ENCODE results near the gene NNT. TPM values are rescaled to one million over a fixed set of nuclear protein-coding genes. Genes with fewer than 3 reads are reported as not detected.
"Not testable (repeated sequence)": the region's sequence is repeated elsewhere in the genome, so short reads cannot be mapped to it uniquely, and the experiment has no call there.

The NNT gene
- total and polyA plus RNA-seq, 4 donors = 13.9 to 69.4 (median 37.0) TPM

DNA sequence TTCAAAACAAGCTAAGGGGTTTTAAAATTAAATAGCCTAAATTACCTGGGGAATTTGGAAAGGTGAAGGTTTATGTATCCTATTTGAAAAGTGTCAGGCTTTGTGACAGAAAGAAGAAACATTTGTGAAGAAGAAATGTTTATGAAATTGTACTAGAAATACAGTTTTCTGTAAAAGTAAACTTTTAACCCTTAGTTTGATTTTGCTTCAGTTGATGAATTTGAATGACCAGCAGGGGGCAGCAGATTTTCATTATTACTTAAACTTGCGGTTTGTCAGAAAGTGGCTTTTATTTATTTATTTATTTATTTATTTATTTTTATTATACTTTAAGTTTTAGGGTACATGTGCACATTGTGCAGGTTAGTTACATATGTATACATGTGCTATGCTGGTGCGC, 58.1 kb downstream of the NNT start:
- no peak overlapping the region for H3K4me3 ChIP-seq (ENCODE audit: low read length in 2 of 2)
- no peaks in the 10 kb centered on the region for H3K27me3 ChIP-seq (ENCODE audit: control insufficient read depth in 1 of 2, insufficient read depth in 2 of 2, low read length in 1 of 2)
- H3K4me1 ChIP-seq (ENCODE audit: control insufficient read depth in 1 of 2, insufficient read depth in 2 of 2, low read length in 2 of 2) = no peaks in the 10 kb centered on the region
- no peak overlapping the region for H3K27ac ChIP-seq (ENCODE audit: low read depth in 1 of 2, low read length in 2 of 2)
- no peak for ATAC-seq (ENCODE audit: low FRiP score)
- DNase-seq = no peak
- intact Hi-C loops (cut with DNase I) = no loop called here
- 3 to 54% methylated on average over 1 to 2 of the region's 2 CpGs for WGBS, 2 donors
- H3K9me3 ChIP-seq (ENCODE audit: control insufficient read depth, low read length) = no peaks in the 10 kb centered on the region
- H3K36me3 ChIP-seq (ENCODE audit: control insufficient read depth in 1 of 2, insufficient read depth in 2 of 2, low read length in 1 of 2) = peaks cover 0 to 5% of the 10 kb centered on the region in 2 donors

DNA sequence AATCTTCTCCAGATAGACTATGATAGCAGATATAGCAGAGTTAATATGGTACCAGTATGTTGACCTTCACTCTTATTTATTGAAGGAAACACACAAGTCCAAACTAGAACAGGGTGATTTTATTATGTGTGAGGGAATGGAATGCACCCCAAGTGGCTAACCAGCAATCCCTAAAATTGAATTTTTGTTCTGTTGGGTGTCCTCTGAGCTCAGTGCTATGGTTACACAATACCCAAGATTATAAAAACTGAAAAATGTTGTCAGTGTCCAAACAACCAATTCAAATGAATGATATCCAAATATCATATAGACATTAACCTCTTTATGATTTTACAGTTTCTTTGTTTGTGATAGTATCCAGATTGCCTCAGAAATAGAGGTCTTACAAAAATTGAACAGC, 60.9 kb downstream of the NNT start:
- ATAC-seq (ENCODE audit: low FRiP score) (no peak), DNase-seq (no peak)
- intact Hi-C loops (cut with DNase I) = no loop called here
- Histone ChIP-seq H3K27ac (ENCODE audit: low read depth in 1 of 2, low read length in 2 of 2) (no peak overlapping the region), H3K36me3 (ENCODE audit: control insufficient read depth in 1 of 2, insufficient read depth in 2 of 2, low read length in 1 of 2) (peaks cover 0 to 2% of the 10 kb centered on the region in 2 donors), H3K9me3 (ENCODE audit: control insufficient read depth, low read length) (no peaks in the 10 kb centered on the region), H3K4me3 (ENCODE audit: low read length in 2 of 2) (no peak overlapping the region), H3K27me3 (ENCODE audit: control insufficient read depth in 1 of 2, insufficient read depth in 2 of 2, low read length in 1 of 2) (no peaks in the 10 kb centered on the region), H3K4me1 (ENCODE audit: control insufficient read depth in 1 of 2, insufficient read depth in 2 of 2, low read length in 2 of 2) (no peaks in the 10 kb centered on the region)

DNA sequence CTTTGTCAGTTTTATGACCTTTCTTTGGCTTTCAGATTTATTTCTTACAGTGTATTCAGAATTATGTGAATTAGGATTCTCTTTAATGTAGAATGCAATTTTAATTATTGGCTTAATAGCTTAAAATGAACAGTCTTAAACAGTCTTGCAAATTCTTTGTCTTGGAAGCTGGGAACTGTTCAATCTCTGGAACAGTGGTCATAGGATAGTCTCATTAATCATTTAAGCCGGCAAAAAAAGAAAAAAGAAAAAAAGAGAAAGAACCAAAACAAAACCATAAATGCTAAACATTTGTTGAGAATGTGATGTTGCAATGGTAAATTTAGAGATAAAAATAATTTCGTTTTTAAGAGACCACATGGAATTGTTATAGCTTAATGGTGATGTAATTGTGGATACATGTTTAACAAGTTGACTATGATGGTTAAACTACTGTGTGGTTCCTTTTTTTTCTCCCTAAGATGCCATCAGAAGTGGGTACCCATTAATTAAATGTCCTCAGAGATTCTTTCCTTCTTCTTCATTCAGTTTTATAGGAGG, 61.6 kb downstream of the NNT start:
- DNase-seq = no peak
- Histone ChIP-seq H3K4me3 (ENCODE audit: low read length in 2 of 2) (no peak overlapping the region), H3K36me3 (ENCODE audit: control insufficient read depth in 1 of 2, insufficient read depth in 2 of 2, low read length in 1 of 2) (no peaks in the 10 kb centered on the region), H3K9me3 (ENCODE audit: control insufficient read depth, low read length) (no peaks in the 10 kb centered on the region), H3K4me1 (ENCODE audit: control insufficient read depth in 1 of 2, insufficient read depth in 2 of 2, low read length in 2 of 2) (no peaks in the 10 kb centered on the region), H3K27me3 (ENCODE audit: control insufficient read depth in 1 of 2, insufficient read depth in 2 of 2, low read length in 1 of 2) (no peaks in the 10 kb centered on the region), H3K27ac (ENCODE audit: low read depth in 1 of 2, low read length in 2 of 2) (no peak overlapping the region)
- ATAC-seq (ENCODE audit: low FRiP score) = no peak
- intact Hi-C loops (cut with DNase I) = no loop called here
- WGBS, 2 donors = 40% methylated on average over 2 of the region's 2 CpGs

DNA sequence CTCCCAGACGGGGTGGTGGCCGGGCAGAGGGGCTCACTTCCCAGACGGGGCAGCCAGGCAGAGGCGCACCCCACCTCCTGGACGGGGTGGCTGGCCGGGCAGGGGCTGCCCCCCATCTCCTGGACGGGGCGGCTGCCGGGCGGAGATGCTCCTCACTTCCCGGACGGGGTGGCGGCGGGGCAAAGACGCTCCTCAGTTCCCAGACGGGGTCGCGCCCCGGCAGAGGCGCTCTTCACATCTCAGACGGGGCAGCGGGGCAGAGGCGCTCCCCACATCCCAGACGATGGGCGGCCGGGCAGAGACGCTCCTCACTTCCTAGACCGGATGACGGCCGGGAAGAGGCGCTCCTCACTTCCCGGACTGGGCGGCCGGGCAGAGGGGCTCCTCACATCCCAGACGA, 62.8 kb downstream of the NNT start:
- H3K27me3 ChIP-seq (ENCODE audit: control insufficient read depth in 1 of 2, insufficient read depth in 2 of 2, low read length in 1 of 2); H3K9me3 ChIP-seq (ENCODE audit: control insufficient read depth, low read length); DNase-seq; intact Hi-C loops (cut with DNase I); ATAC-seq (ENCODE audit: low FRiP score); H3K4me1 ChIP-seq (ENCODE audit: control insufficient read depth in 1 of 2, insufficient read depth in 2 of 2, low read length in 2 of 2); H3K27ac ChIP-seq (ENCODE audit: low read depth in 1 of 2, low read length in 2 of 2); H3K4me3 ChIP-seq (ENCODE audit: low read length in 2 of 2); H3K36me3 ChIP-seq (ENCODE audit: control insufficient read depth in 1 of 2, insufficient read depth in 2 of 2, low read length in 1 of 2): not testable (repeated sequence)
- 96 to 98% methylated on average over 33 to 35 of the region's 35 CpGs for WGBS, 2 donors

DNA sequence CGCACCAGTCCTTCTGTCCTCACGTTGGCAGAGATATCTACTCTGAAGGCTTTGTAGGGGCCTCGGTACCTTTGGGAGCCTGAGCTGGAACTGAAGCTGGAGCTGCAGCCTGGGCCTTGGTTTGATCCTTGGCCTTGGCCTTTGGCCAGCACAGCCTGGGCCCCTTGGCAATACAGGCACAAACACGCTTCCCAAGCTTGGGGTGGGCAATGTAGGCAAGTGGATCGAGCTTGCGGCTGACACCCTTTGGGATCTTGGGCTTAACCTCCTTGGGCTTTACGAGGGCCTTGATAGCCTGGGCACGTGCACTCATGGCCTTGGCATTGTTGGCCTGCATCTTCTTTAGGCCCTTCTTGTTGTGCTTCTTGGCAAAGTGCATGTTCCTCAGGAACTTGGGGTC, 63.7 kb downstream of the NNT start:
- H3K27ac ChIP-seq (ENCODE audit: low read depth in 1 of 2, low read length in 2 of 2); ATAC-seq (ENCODE audit: low FRiP score); H3K4me3 ChIP-seq (ENCODE audit: low read length in 2 of 2); intact Hi-C loops (cut with DNase I); H3K9me3 ChIP-seq (ENCODE audit: control insufficient read depth, low read length); H3K4me1 ChIP-seq (ENCODE audit: control insufficient read depth in 1 of 2, insufficient read depth in 2 of 2, low read length in 2 of 2); H3K27me3 ChIP-seq (ENCODE audit: control insufficient read depth in 1 of 2, insufficient read depth in 2 of 2, low read length in 1 of 2); DNase-seq; H3K36me3 ChIP-seq (ENCODE audit: control insufficient read depth in 1 of 2, insufficient read depth in 2 of 2, low read length in 1 of 2): not testable (repeated sequence)
- WGBS, 2 donors = 92 to 97% methylated on average over 7 to 8 of the region's 8 CpGs

DNA sequence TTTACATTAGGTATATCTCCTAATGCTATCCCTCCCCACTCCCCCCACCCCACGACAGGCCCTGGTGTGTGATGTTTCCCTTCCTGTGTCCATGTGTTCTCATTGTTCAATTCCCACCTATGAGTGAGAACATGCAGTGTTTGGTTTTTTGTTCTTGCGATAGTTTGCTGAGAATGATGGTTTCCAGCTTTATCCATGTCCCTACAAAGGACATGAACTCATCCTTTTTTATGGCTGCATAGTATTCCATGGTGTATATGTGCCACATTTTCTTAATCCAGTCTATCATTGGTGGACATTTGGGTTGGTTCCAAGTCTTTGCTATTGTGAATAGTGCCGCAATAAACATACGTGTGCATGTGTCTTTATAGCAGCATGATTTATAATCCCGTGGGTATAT, 64.4 kb downstream of the NNT start:
- H3K36me3 ChIP-seq (ENCODE audit: control insufficient read depth in 1 of 2, insufficient read depth in 2 of 2, low read length in 1 of 2); intact Hi-C loops (cut with DNase I); ATAC-seq (ENCODE audit: low FRiP score); H3K9me3 ChIP-seq (ENCODE audit: control insufficient read depth, low read length); H3K27me3 ChIP-seq (ENCODE audit: control insufficient read depth in 1 of 2, insufficient read depth in 2 of 2, low read length in 1 of 2); DNase-seq; H3K4me1 ChIP-seq (ENCODE audit: control insufficient read depth in 1 of 2, insufficient read depth in 2 of 2, low read length in 2 of 2); H3K27ac ChIP-seq (ENCODE audit: low read depth in 1 of 2, low read length in 2 of 2); H3K4me3 ChIP-seq (ENCODE audit: low read length in 2 of 2): not testable (repeated sequence)
- 94 to 96% methylated on average over 5 of the region's 5 CpGs for WGBS, 2 donors

DNA sequence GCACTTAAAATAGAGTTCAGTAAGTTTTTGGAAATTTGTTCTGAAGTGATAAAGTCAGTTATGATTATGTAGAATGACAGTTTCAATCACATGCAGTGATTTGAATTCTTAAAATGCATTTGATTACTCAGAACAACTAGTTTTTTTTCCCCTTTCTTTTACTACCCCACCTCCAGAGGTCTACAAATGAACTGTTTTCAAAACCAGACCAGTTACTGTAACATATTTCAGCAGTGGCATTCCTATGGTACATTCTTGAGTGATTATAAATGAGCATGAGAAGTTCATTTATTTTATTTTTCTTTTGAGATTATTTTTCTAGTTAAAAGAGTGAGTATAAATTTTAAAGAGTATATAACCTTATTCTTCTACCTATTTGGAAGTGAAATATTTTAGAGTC, 71.6 kb downstream of the NNT start:
- no peak overlapping the region for H3K27ac ChIP-seq (ENCODE audit: low read depth in 1 of 2, low read length in 2 of 2)
- H3K4me3 ChIP-seq (ENCODE audit: low read length in 2 of 2) = no peak overlapping the region
- no peaks in the 10 kb centered on the region for H3K9me3 ChIP-seq (ENCODE audit: control insufficient read depth, low read length)
- ATAC-seq (ENCODE audit: low FRiP score) (no peak), DNase-seq (no peak)
- H3K36me3 ChIP-seq (ENCODE audit: control insufficient read depth in 1 of 2, insufficient read depth in 2 of 2, low read length in 1 of 2) = no peaks in the 10 kb centered on the region
- peaks cover 0 to 2% of the 10 kb centered on the region in 2 donors for H3K4me1 ChIP-seq (ENCODE audit: control insufficient read depth in 1 of 2, insufficient read depth in 2 of 2, low read length in 2 of 2)
- no peaks in the 10 kb centered on the region for H3K27me3 ChIP-seq (ENCODE audit: control insufficient read depth in 1 of 2, insufficient read depth in 2 of 2, low read length in 1 of 2)
- intact Hi-C loops (cut with DNase I) = no loop called here

DNA sequence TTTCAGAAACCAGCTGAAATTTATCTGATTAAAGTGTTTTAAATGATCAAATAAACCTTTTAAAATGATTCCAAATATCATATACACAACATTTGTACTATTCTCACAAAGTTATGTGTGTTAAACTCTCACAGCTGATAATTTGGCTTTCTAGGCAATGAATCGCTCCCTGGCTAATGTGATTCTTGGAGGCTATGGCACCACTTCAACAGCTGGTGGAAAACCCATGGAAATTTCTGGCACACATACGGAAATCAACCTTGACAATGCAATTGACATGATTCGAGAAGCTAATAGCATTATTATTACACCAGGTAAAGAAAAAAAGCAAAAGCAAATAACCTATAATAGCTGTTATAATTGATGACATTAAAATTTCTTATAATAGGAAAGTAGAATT, 72.4 kb downstream of the NNT start:
- peaks cover 0 to 1% of the 10 kb centered on the region in 2 donors for H3K36me3 ChIP-seq (ENCODE audit: control insufficient read depth in 1 of 2, insufficient read depth in 2 of 2, low read length in 1 of 2)
- H3K27ac ChIP-seq (ENCODE audit: low read depth in 1 of 2, low read length in 2 of 2) = no peak overlapping the region
- intact Hi-C loops (cut with DNase I) = no loop called here
- WGBS, 2 donors = 59 to 69% methylated on average over 3 of the region's 3 CpGs
- H3K4me3 ChIP-seq (ENCODE audit: low read length in 2 of 2) = no peak overlapping the region
- H3K9me3 ChIP-seq (ENCODE audit: control insufficient read depth, low read length) = no peaks in the 10 kb centered on the region
- peaks cover 0 to 2% of the 10 kb centered on the region in 2 donors for H3K4me1 ChIP-seq (ENCODE audit: control insufficient read depth in 1 of 2, insufficient read depth in 2 of 2, low read length in 2 of 2)
- ATAC-seq (ENCODE audit: low FRiP score) (no peak), DNase-seq (no peak)
- no peaks in the 10 kb centered on the region for H3K27me3 ChIP-seq (ENCODE audit: control insufficient read depth in 1 of 2, insufficient read depth in 2 of 2, low read length in 1 of 2)

DNA sequence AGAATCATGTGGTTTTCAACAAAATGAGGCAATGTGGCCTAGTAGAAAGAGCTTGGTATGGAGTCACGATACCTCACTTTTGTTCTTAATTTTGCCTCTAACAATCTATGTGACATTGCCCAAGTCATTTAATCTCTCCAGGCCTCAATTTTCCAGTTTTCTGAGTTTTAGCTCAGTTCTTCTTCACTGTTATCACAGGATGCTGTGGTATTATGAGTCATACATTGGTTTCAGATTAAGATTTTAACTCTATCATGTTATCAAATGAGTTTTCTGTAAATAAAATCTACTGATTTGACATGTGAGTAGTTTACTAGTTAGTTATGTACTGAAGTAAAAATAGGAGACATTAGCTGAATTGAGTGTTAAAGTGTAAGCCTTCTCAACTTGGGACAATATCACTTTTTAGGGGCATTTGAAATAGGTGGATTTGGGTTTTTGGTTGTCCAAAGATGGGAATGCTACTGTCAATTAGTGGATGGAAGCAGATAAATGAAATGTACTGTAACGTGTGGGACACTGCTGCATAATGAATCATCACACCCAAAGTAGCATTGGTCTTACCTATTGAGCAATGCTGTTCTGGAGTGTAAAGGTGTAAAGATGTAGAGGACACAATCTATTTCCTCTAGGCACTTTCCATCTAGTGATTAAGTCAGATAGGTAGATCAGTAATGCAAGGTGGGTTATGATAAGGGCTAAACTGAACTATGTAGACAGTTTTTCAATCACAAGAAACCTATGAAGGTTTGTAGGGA, 73.3 kb downstream of the NNT start:
- no peak overlapping the region for H3K27ac ChIP-seq (ENCODE audit: low read depth in 1 of 2, low read length in 2 of 2)
- H3K36me3 ChIP-seq (ENCODE audit: control insufficient read depth in 1 of 2, insufficient read depth in 2 of 2, low read length in 1 of 2) = peaks cover 0 to 2% of the 10 kb centered on the region in 2 donors
- H3K4me3 ChIP-seq (ENCODE audit: low read length in 2 of 2) = no peak overlapping the region
- H3K27me3 ChIP-seq (ENCODE audit: control insufficient read depth in 1 of 2, insufficient read depth in 2 of 2, low read length in 1 of 2) = no peaks in the 10 kb centered on the region
- no peaks in the 10 kb centered on the region for H3K9me3 ChIP-seq (ENCODE audit: control insufficient read depth, low read length)
- intact Hi-C loops (cut with DNase I) = no loop called here
- 95 to 97% methylated on average over 2 of the region's 2 CpGs for WGBS, 2 donors
- DNase-seq = no peak
- H3K4me1 ChIP-seq (ENCODE audit: control insufficient read depth in 1 of 2, insufficient read depth in 2 of 2, low read length in 2 of 2) = peaks cover 0 to 2% of the 10 kb centered on the region in 2 donors
- ATAC-seq (ENCODE audit: low FRiP score) = no peak

All from aorta (tissue), 5 donors.